ENCODE data around the gene SMOC2. TPM values are rescaled to one million over a fixed set of nuclear protein-coding genes. Genes with fewer than 3 reads are reported as not detected.

SMOC2 gene
- total RNA-seq, 1 experiment from 2014 or later, result 0.42 TPM

- ChIA-PET POLR2A (no interaction called here), RAD21 (ENCODE audit: low non-redundant PET in 1 of 2, low total read pairs in 2 of 2, uncharacterized antibody in 2 of 2, unreplicated experiment in 2 of 2) (no interaction called here), CTCF (no interaction called here)
- TF ChIP-seq YY1 (IDR thresholded peaks at IDR 0.05; ENCODE audit: extremely low read depth, insufficient replicate concordance, low read depth, low read length) (no peak), SP1 (IDR thresholded peaks at IDR 0.05; ENCODE audit: low read depth) (no peak), EZH2phosphoT487 (IDR thresholded peaks at IDR 0.05; ENCODE audit: borderline replicate concordance) (no peak), SRF (IDR thresholded peaks at IDR 0.05; ENCODE audit: low read depth) (no peak), EZH2 (IDR thresholded peaks at IDR 0.05) (no peak), FOSL1 (IDR thresholded peaks at IDR 0.05; ENCODE audit: low read depth) (no peak), ZFX (IDR thresholded peaks at IDR 0.05) (no peak), CTCF (IDR thresholded peaks at IDR 0.05 in 2 of 3, conservative IDR thresholded peaks at IDR 0.05 in 1 of 3; ENCODE audit: borderline replicate concordance in 1 of 3, insufficient read depth in 1 of 3, low read depth in 2 of 3, low read length in 2 of 3) (no peak), REST (IDR thresholded peaks at IDR 0.05; ENCODE audit: low read depth) (no peak), CBX3 (IDR thresholded peaks at IDR 0.05; ENCODE audit: low read depth) (no peak), CEBPB (IDR thresholded peaks at IDR 0.05; ENCODE audit: low read depth) (no peak), TCF7L2 (IDR thresholded peaks at IDR 0.05; ENCODE audit: borderline replicate concordance, extremely low read depth, insufficient read depth, insufficient read length) (no peak), JUND (IDR thresholded peaks at IDR 0.05) (no peak), MAX (IDR thresholded peaks at IDR 0.05) (no peak), SIN3A (IDR thresholded peaks at IDR 0.05; ENCODE audit: low read depth) (no peak), EGR1 (IDR thresholded peaks at IDR 0.05; ENCODE audit: low read depth) (no peak), ELF1 (IDR thresholded peaks at IDR 0.05; ENCODE audit: borderline replicate concordance, low read depth) (no peak), RAD21 (IDR thresholded peaks at IDR 0.05; ENCODE audit: low read depth) (no peak), POLR2A (IDR thresholded peaks at IDR 0.05; ENCODE audit: borderline replicate concordance, extremely low read depth, insufficient read depth, insufficient read length) (no peak), ATF3 (IDR thresholded peaks at IDR 0.05) (no peak)
- Histone ChIP-seq H2AFZ (ENCODE audit: low read depth, low read length, poor library complexity, severe bottlenecking) (no peak overlapping the region), H3K27ac (ENCODE audit: low read depth, low read length) (no peak overlapping the region), H3K4me1 (ENCODE audit: control insufficient read depth in 1 of 2, insufficient read depth in 2 of 2, low read length in 2 of 2) (peaks cover 0 to 15% of the 10 kb centered on the region in 2 experiments; a peak in 1 of 4 replicates), H3K9me3 (ENCODE audit: control insufficient read depth in 1 of 2, insufficient read depth in 1 of 2, low read depth in 1 of 2, low read length in 2 of 2) (no peaks in the 10 kb centered on the region), H3K9ac (ENCODE audit: low read length) (no peak overlapping the region), H3K27me3 (ENCODE audit: insufficient read depth, low read length) (no peaks in the 10 kb centered on the region), H3K4me2 (ENCODE audit: low read length) (no peak overlapping the region), H3K9me2 (ENCODE audit: insufficient read depth) (no peaks in the 10 kb centered on the region), H3K4me3 (replicated peaks in 1 of 2; ENCODE audit: low read depth in 1 of 2, low read length in 2 of 2) (no peak overlapping the region), H4K20me1 (ENCODE audit: insufficient read depth) (no peaks in the 10 kb centered on the region), H3K79me2 (ENCODE audit: insufficient read depth, low read length) (no peaks in the 10 kb centered on the region), H3K36me3 (ENCODE audit: control insufficient read depth in 1 of 2, insufficient read depth in 2 of 2, low read length in 2 of 2) (no peaks in the 10 kb centered on the region)
- BruUV-seq (replicated peaks), result no TSS peak
- no peak for DNase-seq (ENCODE audit: low read depth, low spot score)
- no peak for ATAC-seq
- intact Hi-C loops (cut with micrococcal nuclease), result no loop called here
Measured at GRCh38 chr6:168692193-168692914, 251.4 kb downstream of the SMOC2 start.
